HG03457 (cell line): ENCODE results near the gene PRKN.

Experiments
- ATAC-seq: cut with Tn5 transposase; IDR thresholded peaks from one replicate; pipeline ENCODE4 v1.9.1; 2021; ENCODE audit warnings: moderate number of reproducible peaks; ENCODE audit not compliant: unreplicated experiment

Gene PRKN

GRCh38 chr6:162331911-162332310 lies 395.7 kb downstream of the PRKN start:
- ATAC-seq, result no peak

GRCh38 chr6:162325826-162326225 lies 401.7 kb downstream of the PRKN start:
- ATAC-seq, result no peak

- no peak for ATAC-seq
Observed at GRCh38 chr6:162325051-162325450, 402.5 kb downstream of the PRKN start.

GRCh38 chr6:162315291-162315690 lies 412.3 kb downstream of the PRKN start:
- no peak for ATAC-seq

- ATAC-seq, result no peak
Observed at GRCh38 chr6:162313922-162314660, 413.5 kb downstream of the PRKN start.

GRCh38 chr6:162307865-162308264 lies 419.7 kb downstream of the PRKN start:
- no peak for ATAC-seq

- no peak for ATAC-seq
Observed at GRCh38 chr6:162306616-162307015, 420.9 kb downstream of the PRKN start.

- no peak for ATAC-seq
Observed at GRCh38 chr6:162301128-162301527, 426.4 kb downstream of the PRKN start.

GRCh38 chr6:162294029-162294428 lies 433.5 kb downstream of the PRKN start:
- ATAC-seq, result no peak

- ATAC-seq, result no peak
Observed at GRCh38 chr6:162292915-162293314, 434.7 kb downstream of the PRKN start.

- ATAC-seq, result no peak
Observed at GRCh38 chr6:162290846-162291465, 436.6 kb downstream of the PRKN start.

GRCh38 chr6:162289972-162290371 lies 437.6 kb downstream of the PRKN start:
- no peak for ATAC-seq

GRCh38 chr6:162273986-162274385 lies 453.6 kb downstream of the PRKN start:
- ATAC-seq, result no peak

- ATAC-seq, result no peak
Observed at GRCh38 chr6:162271922-162272321, 455.6 kb downstream of the PRKN start.

- ATAC-seq, result no peak
Observed at GRCh38 chr6:162270966-162271365, 456.6 kb downstream of the PRKN start.

- no peak for ATAC-seq
Observed at GRCh38 chr6:162267641-162268040, 459.9 kb downstream of the PRKN start.

- ATAC-seq, result no peak
Observed at GRCh38 chr6:162267126-162267525, 460.4 kb downstream of the PRKN start.

- no peak for ATAC-seq
Observed at GRCh38 chr6:162264581-162264980, 463.0 kb downstream of the PRKN start.

GRCh38 chr6:162262466-162263196 lies 464.9 kb downstream of the PRKN start:
- ATAC-seq, result no peak

GRCh38 chr6:162261598-162261997 lies 466.0 kb downstream of the PRKN start:
- ATAC-seq, result no peak

- ATAC-seq, result no peak
Observed at GRCh38 chr6:162260027-162260426, 467.5 kb downstream of the PRKN start.

- ATAC-seq, result no peak
Observed at GRCh38 chr6:162258647-162259046, 468.9 kb downstream of the PRKN start.
